ENCODE results near the gene GANC. TPM values are rescaled to one million over a fixed set of nuclear protein-coding genes. Genes with fewer than 3 reads are reported as not detected.

GANC gene
- total RNA-seq, 1 donor from 2014 or later: 12.5 TPM

GRCh38 chr15:42363942-42364341, 90.9 kb downstream of the GANC start:
- Histone ChIP-seq H3K9ac (ENCODE audit: low read length) (no peak overlapping the region), H2AFZ (ENCODE audit: low read depth, low read length) (no peak overlapping the region), H3K27ac (ENCODE audit: low read depth, low read length) (no peak overlapping the region), H4K20me1 (ENCODE audit: insufficient read depth, low read length) (no peaks in the 10 kb centered on the region), H3K27me3 (ENCODE audit: insufficient read depth, low read length) (no peaks in the 10 kb centered on the region), H3K9me3 (ENCODE audit: insufficient read depth, low read depth, low read length) (no peaks in the 10 kb centered on the region), H3K4me1 (ENCODE audit: insufficient read depth, low read length) (no peaks in the 10 kb centered on the region), H3K79me2 (ENCODE audit: insufficient read depth, low read length) (no peaks in the 10 kb centered on the region), H3K36me3 (ENCODE audit: insufficient read depth, low read length) (no peaks in the 10 kb centered on the region), H3K4me2 (ENCODE audit: low read length) (no peak overlapping the region), H3K4me3 (ENCODE audit: insufficient read depth, low read depth, low read length) (no peak overlapping the region)
- H3K36me3 Mint-ChIP-seq (ENCODE audit: low read depth, unreplicated experiment): peaks cover 4% of the 10 kb centered on the region
- H3K9me3 Mint-ChIP-seq (ENCODE audit: unreplicated experiment): peaks cover 2% of the 10 kb centered on the region
- peaks cover 8% of the 10 kb centered on the region for H3K27me3 Mint-ChIP-seq (ENCODE audit: low read depth, unreplicated experiment)
- no peak for DNase-seq (ENCODE audit: low read depth)
- no peak overlapping the region for H3K27ac Mint-ChIP-seq (ENCODE audit: unreplicated experiment)
- TF ChIP-seq CTCF (IDR thresholded peaks at IDR 0.05; ENCODE audit: insufficient read depth, low read depth, low read length): no peak
- TF ChIP-seq EZH2 (IDR thresholded peaks at IDR 0.05; ENCODE audit: insufficient read depth, low read length): no peak
- H3K4me1 Mint-ChIP-seq (ENCODE audit: low read depth, unreplicated experiment): peaks cover 9% of the 10 kb centered on the region
- no peak for FAIRE-seq
- no peak overlapping the region for H3K4me3 Mint-ChIP-seq (ENCODE audit: unreplicated experiment)

GRCh38 chr15:42364529-42364928, 91.5 kb downstream of the GANC start:
- Mint-ChIP-seq H3K36me3 (ENCODE audit: low read depth, unreplicated experiment) (peaks cover 4% of the 10 kb centered on the region), H3K27me3 (ENCODE audit: low read depth, unreplicated experiment) (peaks cover 3% of the 10 kb centered on the region), H3K27ac (ENCODE audit: unreplicated experiment) (no peak overlapping the region), H3K9me3 (ENCODE audit: unreplicated experiment) (peaks cover 4% of the 10 kb centered on the region), H3K4me3 (ENCODE audit: unreplicated experiment) (no peak overlapping the region), H3K4me1 (ENCODE audit: low read depth, unreplicated experiment) (peaks cover 9% of the 10 kb centered on the region)
- Histone ChIP-seq H3K4me3 (ENCODE audit: insufficient read depth, low read depth, low read length) (no peak overlapping the region), H4K20me1 (ENCODE audit: insufficient read depth, low read length) (no peaks in the 10 kb centered on the region), H3K9me3 (ENCODE audit: insufficient read depth, low read depth, low read length) (no peaks in the 10 kb centered on the region), H3K79me2 (ENCODE audit: insufficient read depth, low read length) (no peaks in the 10 kb centered on the region), H3K4me1 (ENCODE audit: insufficient read depth, low read length) (no peaks in the 10 kb centered on the region), H3K9ac (ENCODE audit: low read length) (no peak overlapping the region), H2AFZ (ENCODE audit: low read depth, low read length) (no peak overlapping the region), H3K4me2 (ENCODE audit: low read length) (no peak overlapping the region), H3K27me3 (ENCODE audit: insufficient read depth, low read length) (no peaks in the 10 kb centered on the region), H3K36me3 (ENCODE audit: insufficient read depth, low read length) (no peaks in the 10 kb centered on the region), H3K27ac (ENCODE audit: low read depth, low read length) (no peak overlapping the region)
- TF ChIP-seq EZH2 (IDR thresholded peaks at IDR 0.05; ENCODE audit: insufficient read depth, low read length) (no peak), CTCF (IDR thresholded peaks at IDR 0.05; ENCODE audit: insufficient read depth, low read depth, low read length) (no peak)
- DNase-seq (ENCODE audit: low read depth) (no peak), FAIRE-seq (no peak)

GRCh38 chr15:42365921-42366550, 93.0 kb downstream of the GANC start:
- Histone ChIP-seq H3K27me3 (ENCODE audit: insufficient read depth, low read length) (no peaks in the 10 kb centered on the region), H3K27ac (ENCODE audit: low read depth, low read length) (no peak overlapping the region), H4K20me1 (ENCODE audit: insufficient read depth, low read length) (no peaks in the 10 kb centered on the region), H3K36me3 (ENCODE audit: insufficient read depth, low read length) (no peaks in the 10 kb centered on the region), H3K4me3 (ENCODE audit: insufficient read depth, low read depth, low read length) (no peak overlapping the region), H3K79me2 (ENCODE audit: insufficient read depth, low read length) (no peaks in the 10 kb centered on the region), H3K4me1 (ENCODE audit: insufficient read depth, low read length) (no peaks in the 10 kb centered on the region), H3K9ac (ENCODE audit: low read length) (no peak overlapping the region), H2AFZ (ENCODE audit: low read depth, low read length) (no peak overlapping the region), H3K9me3 (ENCODE audit: insufficient read depth, low read depth, low read length) (no peaks in the 10 kb centered on the region), H3K4me2 (ENCODE audit: low read length) (no peak overlapping the region)
- Mint-ChIP-seq H3K4me3 (ENCODE audit: unreplicated experiment) (no peak overlapping the region), H3K36me3 (ENCODE audit: low read depth, unreplicated experiment) (peaks cover 2% of the 10 kb centered on the region), H3K27ac (ENCODE audit: unreplicated experiment) (no peak overlapping the region), H3K9me3 (ENCODE audit: unreplicated experiment) (peaks cover 4% of the 10 kb centered on the region), H3K4me1 (ENCODE audit: low read depth, unreplicated experiment) (peaks cover 9% of the 10 kb centered on the region), H3K27me3 (ENCODE audit: low read depth, unreplicated experiment) (peaks cover 3% of the 10 kb centered on the region)
- no peak for TF ChIP-seq EZH2 (IDR thresholded peaks at IDR 0.05; ENCODE audit: insufficient read depth, low read length)
- no peak for TF ChIP-seq CTCF (IDR thresholded peaks at IDR 0.05; ENCODE audit: insufficient read depth, low read depth, low read length)
- DNase-seq (ENCODE audit: low read depth) (no peak), FAIRE-seq (no peak)
